GM12878 (cell line): ENCODE data around the gene GNL3L. TPM values are rescaled to one million over a fixed set of nuclear protein-coding genes. Genes with fewer than 3 reads are reported as not detected.

ENCODE experiments used
- polyA plus RNA-seq, 11 experiments: library from polyadenylated mRNA; depleted of rRNA in 4 of 11; unstranded in 6 of 11; stranded (reverse) in 5 of 11; fragments of >200 nt; fragmentation: Nextera tagmentation in 4 of 11; fragmentation: Illumina TruSeq in 1 of 11; extraction: Ambion mirVana in 4 of 11; extraction: Trizol in 1 of 11; gene quantifications; 1 replicate in 1 of 11; 2 replicates in 10 of 11; pipeline versions ENCODE4 v1.2.1 to v1.2.3, GENCODE V29; 2011 to 2016; ENCODE audit warnings: inconsistent platforms in 2 of 11, missing spikeins in 2 of 11, low read depth in 1 of 11
- total RNA-seq, 4 experiments: library from RNA; depleted of rRNA in 3 of 4; stranded (reverse); fragments of >200 nt in 3 of 4; fragmentation: Illumina TruSeq in 1 of 4; extraction: Trizol in 1 of 4; gene quantifications; 2 replicates each; pipeline versions ENCODE4 v1.2.1 to v1.2.3, GENCODE V29; 2013 to 2021
- TF ChIP-seq, protein P1 (sequence below): IDR thresholded peaks from 2 replicates; pipeline ENCODE4 v1.6.1; 2012; ENCODE audit warnings: mild to moderate bottlenecking, low read depth, low read length

The GNL3L gene
- total and polyA plus RNA-seq, 10 of the 15 experiments (the other 5 are each of a cell fraction or from before 2014, with no cell fraction given): 5.8 to 57.9 (median 29.1) TPM

DNA sequence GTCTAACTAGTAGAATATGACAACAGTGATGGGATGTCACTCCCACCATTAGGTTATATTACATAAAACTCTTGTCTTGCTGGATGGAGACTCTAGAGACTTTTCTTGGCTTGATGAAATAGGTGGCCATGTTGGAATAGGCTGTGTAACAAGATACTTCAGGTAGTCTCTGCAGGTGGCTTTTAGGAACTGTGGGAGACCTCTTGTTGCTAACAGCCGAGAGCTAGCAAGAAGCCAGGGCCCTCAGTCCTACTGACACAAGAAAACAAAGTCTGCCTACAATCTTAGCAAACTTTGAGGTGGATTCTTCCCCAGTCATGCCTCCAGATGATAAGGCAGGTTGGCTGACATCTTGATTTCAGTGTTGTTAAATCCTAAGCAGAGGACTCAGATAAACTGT, 72.5 kb downstream of the GNL3L start (continued):
- TF ChIP-seq, protein P1, sequence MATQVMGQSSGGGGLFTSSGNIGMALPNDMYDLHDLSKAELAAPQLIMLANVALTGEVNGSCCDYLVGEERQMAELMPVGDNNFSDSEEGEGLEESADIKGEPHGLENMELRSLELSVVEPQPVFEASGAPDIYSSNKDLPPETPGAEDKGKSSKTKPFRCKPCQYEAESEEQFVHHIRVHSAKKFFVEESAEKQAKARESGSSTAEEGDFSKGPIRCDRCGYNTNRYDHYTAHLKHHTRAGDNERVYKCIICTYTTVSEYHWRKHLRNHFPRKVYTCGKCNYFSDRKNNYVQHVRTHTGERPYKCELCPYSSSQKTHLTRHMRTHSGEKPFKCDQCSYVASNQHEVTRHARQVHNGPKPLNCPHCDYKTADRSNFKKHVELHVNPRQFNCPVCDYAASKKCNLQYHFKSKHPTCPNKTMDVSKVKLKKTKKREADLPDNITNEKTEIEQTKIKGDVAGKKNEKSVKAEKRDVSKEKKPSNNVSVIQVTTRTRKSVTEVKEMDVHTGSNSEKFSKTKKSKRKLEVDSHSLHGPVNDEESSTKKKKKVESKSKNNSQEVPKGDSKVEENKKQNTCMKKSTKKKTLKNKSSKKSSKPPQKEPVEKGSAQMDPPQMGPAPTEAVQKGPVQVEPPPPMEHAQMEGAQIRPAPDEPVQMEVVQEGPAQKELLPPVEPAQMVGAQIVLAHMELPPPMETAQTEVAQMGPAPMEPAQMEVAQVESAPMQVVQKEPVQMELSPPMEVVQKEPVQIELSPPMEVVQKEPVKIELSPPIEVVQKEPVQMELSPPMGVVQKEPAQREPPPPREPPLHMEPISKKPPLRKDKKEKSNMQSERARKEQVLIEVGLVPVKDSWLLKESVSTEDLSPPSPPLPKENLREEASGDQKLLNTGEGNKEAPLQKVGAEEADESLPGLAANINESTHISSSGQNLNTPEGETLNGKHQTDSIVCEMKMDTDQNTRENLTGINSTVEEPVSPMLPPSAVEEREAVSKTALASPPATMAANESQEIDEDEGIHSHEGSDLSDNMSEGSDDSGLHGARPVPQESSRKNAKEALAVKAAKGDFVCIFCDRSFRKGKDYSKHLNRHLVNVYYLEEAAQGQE: no peak
- TF ChIP-seq, all 136 proteins: peak for 0

Other genes starting within 250 kb of the GNL3L start
- gene WNK3, start 172.2 kb upstream of the GNL3L start, total RNA-seq (2014; rRNA removed): under 0.01 TPM in 1 of 2 replicates, not detected in the other
- 0.04 and 0.09 TPM in 2 replicates for gene WNK3, start 172.2 kb upstream of the GNL3L start, total RNA-seq (2014; rRNA removed; fragmentation: Illumina TruSeq; extraction: Trizol)
- gene WNK3, start 172.2 kb upstream of the GNL3L start, total RNA-seq (2021): 0.05 and 0.15 TPM in 2 replicates
- 0.01 and 0.03 TPM in 2 replicates for gene WNK3, start 172.2 kb upstream of the GNL3L start, polyA plus RNA-seq (2011; rRNA removed)
- gene WNK3, start 172.2 kb upstream of the GNL3L start, polyA plus RNA-seq (2014; fragmentation: Illumina TruSeq; extraction: Trizol): 0.02 and 0.03 TPM in 2 replicates
- gene WNK3, start 172.2 kb upstream of the GNL3L start, polyA plus RNA-seq (2014; fragmentation: Nextera tagmentation; extraction: Ambion mirVana): under 1 TPM; 0.02 TPM
- 0.03 and 0.24 TPM in 2 replicates for gene WNK3, start 172.2 kb upstream of the GNL3L start, polyA plus RNA-seq (2014; rRNA removed)
- gene WNK3, start 172.2 kb upstream of the GNL3L start, polyA plus RNA-seq (2016; fragmentation: Nextera tagmentation; extraction: Ambion mirVana): under 1 TPM; 0.06 to 0.15 TPM
- 16.4 and 19.4 TPM in 2 replicates for gene TSR2, start 89.8 kb upstream of the GNL3L start, total RNA-seq (2014; rRNA removed)
- 28.7 and 31.5 TPM in 2 replicates for gene TSR2, start 89.8 kb upstream of the GNL3L start, total RNA-seq (2014; rRNA removed; fragmentation: Illumina TruSeq; extraction: Trizol)
- gene TSR2, start 89.8 kb upstream of the GNL3L start, total RNA-seq (2021): 32.5 and 34.4 TPM in 2 replicates
- gene TSR2, start 89.8 kb upstream of the GNL3L start, polyA plus RNA-seq (2011; rRNA removed): 21.9 and 23.3 TPM in 2 replicates
- 52.1 and 58.4 TPM in 2 replicates for gene TSR2, start 89.8 kb upstream of the GNL3L start, polyA plus RNA-seq (2014; fragmentation: Illumina TruSeq; extraction: Trizol)
- gene TSR2, start 89.8 kb upstream of the GNL3L start, polyA plus RNA-seq (2014; fragmentation: Nextera tagmentation; extraction: Ambion mirVana): 10 to 100 TPM in 1 of 2 experiments, 1 to 10 TPM in 1; 8.5 to 22.0 TPM
- 30.1 and 34.0 TPM in 2 replicates for gene TSR2, start 89.8 kb upstream of the GNL3L start, polyA plus RNA-seq (2014; rRNA removed)
- gene TSR2, start 89.8 kb upstream of the GNL3L start, polyA plus RNA-seq (2016; fragmentation: Nextera tagmentation; extraction: Ambion mirVana): 10 to 100 TPM; 62.0 to 73.2 TPM
- gene FGD1, start 34.0 kb upstream of the GNL3L start, total RNA-seq (2014; rRNA removed): 0.05 TPM in 1 of 2 replicates, not detected in the other
- gene FGD1, start 34.0 kb upstream of the GNL3L start, total RNA-seq (2014; rRNA removed; fragmentation: Illumina TruSeq; extraction: Trizol): not detected in 2 replicates
- gene FGD1, start 34.0 kb upstream of the GNL3L start, total RNA-seq (2021): 0.05 and 0.08 TPM in 2 replicates
- gene FGD1, start 34.0 kb upstream of the GNL3L start, polyA plus RNA-seq (2011; rRNA removed): not detected in 2 replicates
- gene FGD1, start 34.0 kb upstream of the GNL3L start, polyA plus RNA-seq (2014; fragmentation: Illumina TruSeq; extraction: Trizol): not detected in 2 replicates
- gene FGD1, start 34.0 kb upstream of the GNL3L start, polyA plus RNA-seq (2014; fragmentation: Nextera tagmentation; extraction: Ambion mirVana): not detected
- 0.01 TPM in 1 of 2 replicates, not detected in the other for gene FGD1, start 34.0 kb upstream of the GNL3L start, polyA plus RNA-seq (2014; rRNA removed)
- gene FGD1, start 34.0 kb upstream of the GNL3L start, polyA plus RNA-seq (2016; fragmentation: Nextera tagmentation; extraction: Ambion mirVana): under 1 TPM; 0.45 to 0.50 TPM